Lower leg skin (tissue), 4 donors: Measurements from ENCODE around the gene JARID2. TPM values are rescaled to one million over a fixed set of nuclear protein-coding genes. Genes with fewer than 3 reads are reported as not detected.

Experiments
- DNase-seq, 2 donors: peaks; one replicate each; pipeline ENCODE4 v3.0.0-alpha.2; 2019; ENCODE audit warnings: low spot score in 2 of 2
- H3K4me3 ChIP-seq: fragments of 200-600 bp; sonication (generic); 2 replicates; pipeline ENCODE4 v1.5.1; 2017; ENCODE audit warnings: mild to moderate bottlenecking, low read depth; ENCODE audit not compliant: poor library complexity, severe bottlenecking
- POLR2A ChIP-seq, 2 donors: fragments of 450-650 bp; IDR thresholded peaks; one replicate each; pipeline ENCODE4 v1.6.1; 2016 to 2017; ENCODE audit warnings: antibody characterized with exemption in 2 of 2, mild to moderate bottlenecking in 1 of 2, moderate library complexity in 1 of 2
- WGBS, 2 donors: methylation state at CpG; one replicate each; pipeline ENCODE4 v1.1.5; 2018; 5-methylcytosine and 5-hydroxymethylcytosine counted together
- intact Hi-C: fragments of 100-400 bp; cut with DNase I; formaldehyde crosslinking; loops from one replicate; pipeline ENCODE4 v1.15.0; 2023; ENCODE audit warnings: low total_unique reads
- total RNA-seq, 4 donors: library from RNA; depleted of rRNA; stranded (reverse); fragments of >200 nt; gene quantifications; one replicate each; pipeline ENCODE4 v1.1.0, GENCODE V29; 2016
- TF ChIP-seq, protein P1 (sequence below), 3 donors: fragments of 450-650 bp; IDR thresholded peaks; one replicate each; pipeline ENCODE4 v1.5.1; 2016; ENCODE audit warnings: antibody characterized with exemption in 3 of 3, mild to moderate bottlenecking in 3 of 3, moderate library complexity in 2 of 3

JARID2 gene
- total RNA-seq, 4 donors from 2014 or later: 17.9 to 24.2 (median 21.6) TPM

DNA sequence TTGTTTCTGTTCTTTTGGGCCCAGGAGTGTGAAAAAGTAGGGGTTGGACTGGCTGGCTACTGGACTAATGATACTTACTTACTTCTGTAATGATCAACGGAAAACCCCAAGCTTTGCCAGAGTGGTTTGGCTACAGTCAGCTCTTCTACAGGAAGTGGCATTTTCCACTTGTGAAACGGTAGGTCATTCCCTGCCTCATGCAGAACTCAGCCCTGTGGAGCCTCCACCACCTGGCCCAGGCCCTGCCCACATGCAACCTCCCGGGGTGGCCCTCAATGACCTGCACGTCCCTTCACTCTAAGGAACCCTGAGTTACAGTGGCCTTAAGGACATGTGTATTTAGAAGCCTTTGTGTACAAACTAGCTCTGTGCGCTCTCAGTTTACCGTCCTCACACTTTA, 276.6 kb downstream of the JARID2 start:
- intact Hi-C loops: no loop called here
- WGBS, 2 donors: 73 to 74% methylated on average over 6 of the region's 6 CpGs
- no peak overlapping the region for H3K4me3 ChIP-seq
- no peak for TF ChIP-seq POLR2A (IDR thresholded peaks at IDR 0.05)
- TF ChIP-seq, protein P1, sequence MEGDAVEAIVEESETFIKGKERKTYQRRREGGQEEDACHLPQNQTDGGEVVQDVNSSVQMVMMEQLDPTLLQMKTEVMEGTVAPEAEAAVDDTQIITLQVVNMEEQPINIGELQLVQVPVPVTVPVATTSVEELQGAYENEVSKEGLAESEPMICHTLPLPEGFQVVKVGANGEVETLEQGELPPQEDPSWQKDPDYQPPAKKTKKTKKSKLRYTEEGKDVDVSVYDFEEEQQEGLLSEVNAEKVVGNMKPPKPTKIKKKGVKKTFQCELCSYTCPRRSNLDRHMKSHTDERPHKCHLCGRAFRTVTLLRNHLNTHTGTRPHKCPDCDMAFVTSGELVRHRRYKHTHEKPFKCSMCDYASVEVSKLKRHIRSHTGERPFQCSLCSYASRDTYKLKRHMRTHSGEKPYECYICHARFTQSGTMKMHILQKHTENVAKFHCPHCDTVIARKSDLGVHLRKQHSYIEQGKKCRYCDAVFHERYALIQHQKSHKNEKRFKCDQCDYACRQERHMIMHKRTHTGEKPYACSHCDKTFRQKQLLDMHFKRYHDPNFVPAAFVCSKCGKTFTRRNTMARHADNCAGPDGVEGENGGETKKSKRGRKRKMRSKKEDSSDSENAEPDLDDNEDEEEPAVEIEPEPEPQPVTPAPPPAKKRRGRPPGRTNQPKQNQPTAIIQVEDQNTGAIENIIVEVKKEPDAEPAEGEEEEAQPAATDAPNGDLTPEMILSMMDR (IDR thresholded peaks at IDR 0.05): no peak
- DNase-seq: peak in 1 of 2 donors; percentile 62

DNA sequence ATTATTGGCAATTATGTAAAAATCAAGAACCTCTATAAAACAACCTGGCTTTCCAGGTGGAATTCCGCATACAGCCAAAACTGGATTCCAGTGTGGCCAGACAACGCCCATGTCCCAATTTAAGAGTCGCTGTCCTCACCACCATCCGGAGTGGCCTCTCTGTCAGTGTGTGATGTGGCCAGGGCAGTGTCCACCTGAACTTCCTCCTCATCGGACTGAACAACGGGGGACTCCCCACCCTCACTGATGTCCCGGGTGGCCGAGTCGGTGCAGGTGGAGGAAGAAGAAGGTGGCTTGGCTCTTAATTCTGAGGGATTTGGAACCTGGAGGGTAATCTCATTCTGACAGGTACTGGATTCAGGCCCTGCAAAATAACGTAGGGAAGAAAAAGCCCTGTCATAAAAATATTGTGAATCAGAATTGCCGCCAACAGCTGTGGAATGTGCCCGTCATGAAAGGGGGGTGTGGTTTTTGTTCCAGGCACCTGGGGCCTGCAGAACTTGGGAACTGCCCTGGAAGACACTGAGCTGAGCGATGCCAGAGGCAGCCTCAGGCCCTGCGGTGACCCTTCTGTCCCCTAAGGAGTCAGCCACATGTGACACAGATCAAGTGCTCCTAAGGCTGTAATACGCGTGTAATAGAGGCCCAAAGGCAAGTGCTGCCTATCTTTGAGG, 277.1 kb downstream of the JARID2 start:
- intact Hi-C loops: no loop called here
- TF ChIP-seq, protein P1 (IDR thresholded peaks at IDR 0.05): no peak
- TF ChIP-seq POLR2A (IDR thresholded peaks at IDR 0.05): no peak
- peak in 1 of 2 donors; percentile 82 for DNase-seq
- H3K4me3 ChIP-seq: no peak overlapping the region
- 78% methylated on average over 16 of the region's 16 CpGs for WGBS, 2 donors

DNA sequence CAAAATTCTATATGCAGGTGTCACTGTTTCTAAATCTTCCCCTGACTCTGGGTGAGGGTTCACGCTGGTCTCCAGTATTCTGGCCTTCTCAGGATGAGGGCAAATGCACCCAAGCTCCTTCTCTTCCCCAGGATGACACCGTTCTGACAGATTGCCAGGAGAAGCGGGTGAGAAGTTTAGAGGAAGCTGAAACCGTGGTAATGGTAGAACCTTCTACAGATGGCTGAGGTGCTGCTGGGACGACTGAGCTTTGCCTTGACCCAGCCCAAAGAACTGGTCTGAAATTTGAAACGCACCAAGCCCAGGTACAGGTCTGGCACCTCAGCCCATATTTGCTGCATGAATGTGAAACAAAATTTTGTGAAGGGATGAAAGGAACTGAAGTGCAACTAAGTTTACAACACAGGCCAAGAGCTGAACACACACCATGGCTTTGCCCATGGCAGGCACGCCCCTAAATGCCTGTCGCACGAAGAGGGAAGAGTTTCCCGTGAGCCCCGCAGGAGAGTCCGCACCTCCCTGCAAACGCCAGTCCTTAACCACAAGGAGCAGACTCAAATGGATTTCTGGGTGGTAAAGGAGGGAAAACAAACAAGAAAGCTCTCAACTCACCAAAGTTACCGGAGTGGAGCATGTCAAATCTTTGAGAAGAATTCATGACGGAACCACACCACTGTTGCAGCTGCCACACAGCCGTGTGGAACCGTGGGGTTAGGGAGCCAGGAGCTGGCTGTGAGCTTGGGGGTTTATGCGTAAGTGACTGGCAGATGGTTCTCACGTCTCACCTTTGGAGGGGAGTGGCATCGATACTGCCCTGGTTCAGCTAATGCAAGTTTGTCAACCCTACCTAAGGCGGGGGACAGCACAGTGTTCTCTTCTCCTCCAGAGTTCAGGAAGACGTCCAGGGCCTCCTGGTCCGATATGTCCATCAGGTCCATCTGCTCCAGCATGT, 278.1 kb downstream of the JARID2 start:
- intact Hi-C loops: no loop called here
- no peak overlapping the region for H3K4me3 ChIP-seq
- TF ChIP-seq, protein P1 (IDR thresholded peaks at IDR 0.05): no peak
- no peak for TF ChIP-seq POLR2A (IDR thresholded peaks at IDR 0.05)
- peak in 1 of 2 donors; percentile 65 for DNase-seq
- WGBS, 2 donors: 95 to 97% methylated on average over 22 to 23 of the region's 23 CpGs

DNA sequence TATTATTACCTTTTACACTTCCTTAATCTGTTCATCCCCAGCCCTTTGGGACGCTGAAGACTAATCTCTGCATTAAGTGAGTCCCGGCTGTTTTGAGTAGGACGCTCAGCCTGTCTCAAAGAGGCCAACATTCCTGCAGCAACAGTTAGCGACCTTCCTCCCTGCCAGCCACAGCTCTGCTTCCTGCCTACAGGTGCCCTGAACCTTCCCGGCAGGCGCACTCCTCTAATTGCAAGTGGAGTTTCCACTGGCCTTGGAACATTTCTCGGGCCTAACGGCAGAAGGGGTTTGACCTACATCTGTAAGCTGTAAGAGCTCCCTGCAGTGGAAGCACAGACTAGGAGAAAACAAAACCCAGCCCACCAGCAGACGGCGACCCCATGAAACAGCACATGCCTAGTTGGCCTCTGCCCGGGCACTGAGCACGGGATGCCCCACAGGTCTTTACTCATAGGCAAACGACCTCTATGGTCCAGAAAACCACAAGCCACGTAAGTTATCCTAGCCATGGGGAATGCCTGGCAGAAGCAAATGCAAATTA, 279.1 kb downstream of the JARID2 start:
- DNase-seq: peak in 1 of 2 donors; percentile 59
- no peak for TF ChIP-seq POLR2A (IDR thresholded peaks at IDR 0.05)
- TF ChIP-seq, protein P1 (IDR thresholded peaks at IDR 0.05): no peak
- no peak overlapping the region for H3K4me3 ChIP-seq
- WGBS, 2 donors: 94 to 96% methylated on average over 14 of the region's 14 CpGs
- intact Hi-C loops: no loop called here

DNA sequence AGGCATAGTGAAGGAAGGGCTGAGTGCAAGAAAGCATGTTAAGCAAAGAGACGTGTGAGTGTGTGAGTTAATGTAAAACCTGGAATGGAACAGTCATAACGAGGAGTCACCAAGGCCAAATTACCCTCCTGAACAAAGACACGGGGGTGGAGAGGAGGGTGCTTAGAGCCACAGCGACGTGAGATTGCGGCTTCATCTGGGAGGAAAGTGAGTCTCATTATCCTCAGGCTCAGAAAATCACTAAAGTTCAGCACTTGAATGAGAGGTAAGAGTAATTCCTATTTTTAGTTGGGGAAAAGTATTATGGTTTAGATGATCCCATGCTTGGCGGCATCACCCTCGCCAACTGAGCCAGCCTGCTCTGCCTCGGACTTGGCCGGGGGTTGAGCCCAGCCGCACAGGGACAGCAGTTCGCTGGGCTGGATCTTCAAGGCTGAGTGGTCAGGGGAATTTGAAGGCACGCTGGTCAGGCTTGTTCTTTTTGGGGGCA, 280.4 kb downstream of the JARID2 start:
- no peak for TF ChIP-seq POLR2A (IDR thresholded peaks at IDR 0.05)
- TF ChIP-seq, protein P1 (IDR thresholded peaks at IDR 0.05): no peak
- intact Hi-C loops: no loop called here
- 93 to 96% methylated on average over 13 of the region's 13 CpGs for WGBS, 2 donors
- DNase-seq: peak in 1 of 2 donors; percentile 49
- no peak overlapping the region for H3K4me3 ChIP-seq
